ENCODE measurements around the gene CYTIP. TPM values are rescaled to one million over a fixed set of nuclear protein-coding genes. Genes with fewer than 3 reads are reported as not detected.
"Not testable (repeated sequence)": the region's sequence is repeated elsewhere in the genome, so short reads cannot be mapped to it uniquely, and the experiment has no call there.

The CYTIP gene
- total RNA-seq, 1 donor from 2014 or later: 1.7 TPM

DNA sequence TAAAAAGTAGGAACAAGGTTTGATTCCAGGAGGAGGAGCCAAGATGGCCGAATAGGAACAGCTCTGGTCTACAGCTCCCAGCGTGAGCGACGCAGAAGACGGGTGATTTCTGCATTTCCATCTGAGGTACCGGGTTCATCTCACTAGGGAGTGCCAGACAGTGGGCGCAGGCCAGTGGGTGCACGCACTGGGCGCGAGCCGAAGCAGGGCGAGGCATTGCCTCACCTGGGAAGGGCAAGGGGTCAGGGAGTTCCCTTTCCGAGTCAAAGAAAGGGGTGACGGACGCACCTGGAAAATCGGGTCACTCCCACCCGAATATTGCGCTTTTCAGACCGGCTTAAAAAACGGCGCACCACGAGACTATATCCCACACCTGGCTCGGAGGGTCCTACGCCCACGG, 75.4 kb downstream of the CYTIP start:
- DNase-seq: not testable (repeated sequence)

DNA sequence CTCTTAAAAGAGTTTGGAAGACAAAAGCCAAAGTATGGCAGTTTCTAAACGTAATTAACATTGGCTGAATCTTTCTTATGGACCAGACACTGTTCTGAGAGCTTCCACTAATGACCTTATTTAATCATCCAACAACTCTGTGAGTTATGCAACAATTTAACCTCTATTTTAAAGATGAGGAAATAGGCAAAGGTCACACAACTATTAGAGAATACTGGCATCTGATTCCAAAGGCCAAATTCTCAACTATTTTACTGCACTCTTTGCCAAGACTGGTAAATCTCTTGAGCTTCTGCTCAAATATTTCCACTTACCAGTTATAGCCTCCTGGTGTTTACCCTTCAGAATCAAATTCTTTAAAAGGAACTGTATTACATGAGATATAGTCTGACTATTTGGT, 76.2 kb downstream of the CYTIP start:
- no peak for DNase-seq

Other genes with a start within 250 kb of the CYTIP start
- gene GALNT5, start 186.4 kb downstream of the CYTIP start, total RNA-seq: 19.2 TPM
- not detected for gene ERMN, start 118.3 kb downstream of the CYTIP start, total RNA-seq
- 0.10 TPM for gene ACVR1C, start 184.8 kb upstream of the CYTIP start, total RNA-seq

Data from tongue (tissue), 2 donors.